ENCODE data around the gene IKZF3.
"Not testable (repeated sequence)": the region's sequence is repeated elsewhere in the genome, so short reads cannot be mapped to it uniquely, and the experiment has no call there.

IKZF3 gene

GRCh38 chr17:39855911-39856649 lies 8.0 kb downstream of the IKZF3 start:
- not testable (repeated sequence) for DNase-seq (ENCODE audit: low read depth in 2 of 2)

GRCh38 chr17:39854909-39855308 lies 9.2 kb downstream of the IKZF3 start:
- DNase-seq (ENCODE audit: low read depth in 2 of 2), result no peak

DNA sequence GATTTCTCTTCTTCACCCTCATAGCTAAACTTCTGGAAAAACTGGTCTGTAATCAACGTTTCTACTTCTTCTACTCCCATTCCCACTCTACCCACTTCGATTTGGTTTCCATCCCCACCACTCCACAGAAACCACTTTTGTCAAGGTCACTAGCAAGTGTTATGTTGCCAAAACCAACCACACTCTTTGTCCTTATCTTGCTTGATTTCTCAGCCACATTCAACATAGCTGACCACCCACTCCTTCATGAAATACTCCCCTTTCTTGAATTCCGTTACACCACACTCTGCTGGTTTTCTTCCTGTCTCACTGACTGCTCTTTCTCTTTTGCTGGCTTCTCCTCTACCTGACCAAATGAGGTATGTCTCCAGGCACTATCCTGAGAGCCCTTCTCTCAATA lies 11.9 kb downstream of the IKZF3 start:
- no peak for DNase-seq (ENCODE audit: low read depth in 2 of 2)

DNA sequence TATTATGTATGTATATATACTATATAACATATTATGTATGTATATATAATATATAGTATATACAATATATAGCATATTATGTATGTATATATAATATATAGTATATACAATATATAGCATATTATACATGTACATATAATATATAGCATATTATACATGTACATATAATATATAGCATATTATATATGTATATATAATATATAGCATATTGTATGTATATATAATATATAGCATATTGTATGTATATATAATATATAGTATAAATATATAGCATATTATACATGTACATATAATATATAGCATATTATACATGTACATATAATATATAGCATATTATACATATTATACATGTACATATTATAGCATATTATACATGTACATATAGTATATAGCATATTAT lies 13.9 kb downstream of the IKZF3 start:
- not testable (repeated sequence) for DNase-seq (ENCODE audit: low read depth in 2 of 2)

GRCh38 chr17:39848600-39848999 lies 15.5 kb downstream of the IKZF3 start:
- no peak for DNase-seq (ENCODE audit: low read depth in 2 of 2)

GRCh38 chr17:39846205-39846604 lies 17.9 kb downstream of the IKZF3 start:
- DNase-seq (ENCODE audit: low read depth in 2 of 2), result no peak

DNA sequence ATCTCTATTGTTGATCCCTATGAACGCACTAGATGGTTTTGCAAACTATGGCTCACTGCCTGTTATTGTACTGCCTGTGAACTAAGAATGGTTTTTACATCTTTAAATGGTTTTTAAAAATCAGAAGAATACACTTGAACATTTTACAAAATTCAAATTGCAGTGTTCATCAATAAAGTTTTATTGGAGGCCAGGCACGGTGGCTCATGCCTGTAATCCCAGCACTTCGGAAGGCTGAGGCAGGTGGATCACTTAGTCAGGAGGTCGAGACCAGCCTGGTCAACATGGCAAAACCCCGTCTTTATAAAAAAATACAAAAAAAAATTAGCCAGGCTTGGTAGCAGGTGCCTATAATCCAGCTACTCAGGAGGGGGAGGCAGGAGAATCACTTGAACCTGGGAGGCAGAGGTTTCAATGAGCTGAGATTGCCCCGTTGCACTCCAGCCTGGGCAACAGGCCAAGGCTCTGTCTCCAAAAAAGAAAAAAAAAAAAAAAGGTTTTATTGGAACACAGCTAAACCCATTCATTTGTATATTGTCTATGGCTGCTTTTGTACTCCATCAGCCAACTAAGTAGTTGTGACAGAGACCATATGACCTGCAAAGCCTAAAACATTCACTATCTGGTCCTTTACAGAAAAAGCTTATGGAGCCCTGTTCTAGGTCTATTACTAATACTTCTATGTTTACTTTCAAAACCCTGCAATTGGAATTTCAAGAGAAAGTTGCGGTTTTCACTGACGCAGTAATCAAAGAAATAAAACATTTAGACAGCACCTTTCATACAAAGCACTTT lies 18.9 kb downstream of the IKZF3 start:
- no peak for DNase-seq (ENCODE audit: low read depth in 2 of 2)

DNA sequence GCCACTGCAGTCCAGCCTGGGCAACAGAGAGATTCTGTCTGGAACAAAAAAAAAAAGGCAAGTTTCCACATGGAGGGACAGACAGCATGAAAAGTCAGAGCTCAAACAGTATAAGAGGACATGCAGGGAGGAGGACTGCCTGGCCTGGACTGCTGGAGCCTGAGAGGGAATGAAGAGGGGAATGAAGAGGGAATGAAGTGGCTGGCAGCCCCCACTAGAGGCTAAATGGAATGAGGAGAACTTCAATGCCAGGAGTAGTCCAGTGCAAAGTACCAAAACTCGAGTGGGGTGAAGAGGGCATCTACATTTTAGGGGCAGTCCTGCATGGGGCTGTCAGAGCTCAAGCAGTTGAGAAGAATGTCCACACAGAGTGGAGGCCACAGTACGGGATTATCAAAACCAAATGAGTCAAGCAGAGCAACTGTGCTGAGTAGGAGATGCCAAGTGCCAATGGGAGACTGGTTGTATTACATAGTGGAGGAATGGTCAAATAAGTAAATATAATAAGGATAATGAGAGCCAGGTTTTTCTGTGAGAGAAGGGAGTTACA lies 22.9 kb downstream of the IKZF3 start:
- DNase-seq (ENCODE audit: low read depth in 2 of 2), result no peak

DNA sequence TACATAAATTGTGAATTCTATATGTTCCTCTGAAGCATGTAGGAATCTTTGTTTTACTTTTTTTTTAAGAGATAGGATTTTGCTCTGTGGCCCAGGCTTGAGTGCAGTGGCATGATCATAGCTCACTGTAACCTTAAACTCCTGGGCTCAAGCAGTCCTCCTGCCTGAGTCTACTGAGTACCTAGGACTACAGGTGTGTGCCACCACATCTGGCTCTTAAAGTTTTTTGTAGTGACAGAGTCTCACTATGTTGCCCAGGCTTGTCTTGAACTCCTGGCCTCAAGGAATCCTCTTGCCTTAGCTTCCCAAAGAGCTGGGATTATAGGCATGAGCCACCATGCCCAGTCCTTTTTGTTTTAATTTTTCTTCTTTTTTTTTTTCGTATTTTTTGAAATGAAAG lies 25.3 kb downstream of the IKZF3 start:
- DNase-seq (ENCODE audit: low read depth in 2 of 2), result no peak

DNA sequence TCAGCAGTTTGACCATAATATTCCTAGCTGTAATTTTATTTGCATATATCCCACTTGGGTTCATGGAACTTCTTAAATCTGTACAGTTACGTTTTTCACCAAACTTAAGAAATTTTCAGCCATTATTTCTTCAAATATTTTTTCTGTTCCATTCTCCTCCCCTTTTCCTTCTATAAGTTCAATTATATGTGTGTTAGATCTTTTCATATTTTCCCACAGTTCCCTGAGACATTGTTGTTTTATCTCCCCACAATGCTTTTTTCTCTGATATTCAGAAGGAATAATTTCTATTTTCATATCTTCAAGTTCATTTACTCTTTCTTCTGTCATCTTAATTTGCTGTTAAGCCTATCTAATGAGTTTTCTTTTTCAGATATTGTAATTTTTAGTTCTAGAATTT lies 26.1 kb downstream of the IKZF3 start:
- no peak for DNase-seq (ENCODE audit: low read depth in 2 of 2)

- no peak for DNase-seq (ENCODE audit: low read depth in 2 of 2)
These were observed 28.0 kb downstream of the IKZF3 start for GRCh38 chr17:39836117-39836516.

DNA sequence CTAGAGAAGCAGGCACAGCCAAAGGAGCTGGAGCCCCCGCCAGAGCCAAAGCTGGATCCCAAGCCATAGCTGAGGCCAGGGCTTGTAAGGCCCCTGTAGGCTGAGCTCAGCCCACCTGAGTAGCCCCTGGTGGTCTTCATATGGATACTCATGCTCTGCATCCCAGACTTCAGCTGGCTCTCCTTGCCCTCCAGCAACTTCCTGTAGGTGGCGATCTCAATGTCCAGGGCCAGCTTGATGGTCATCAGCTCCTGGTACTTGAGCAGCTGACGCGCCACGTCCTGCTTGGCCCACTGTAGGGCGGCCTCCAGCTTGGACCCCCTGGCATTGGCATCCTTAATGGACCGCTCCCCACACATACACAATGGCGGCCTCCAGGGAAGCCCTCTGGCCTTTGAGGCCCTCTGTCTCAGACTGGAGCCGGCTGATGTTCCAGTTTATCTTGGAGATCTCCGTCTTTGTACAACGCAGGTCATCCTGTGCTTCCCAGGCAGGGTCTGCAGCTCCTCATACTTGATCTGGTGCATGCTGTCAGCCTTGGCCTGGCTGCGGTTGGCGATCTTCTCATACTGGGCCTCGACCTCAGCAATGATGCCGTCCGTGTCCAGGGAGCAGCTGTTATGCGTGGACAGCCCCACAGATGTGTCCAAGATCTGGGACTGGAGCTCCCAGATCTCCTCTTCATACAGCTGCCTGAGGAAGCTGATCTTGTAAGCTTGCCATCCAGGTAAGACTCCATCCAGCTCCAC lies 28.9 kb downstream of the IKZF3 start:
- DNase-seq (ENCODE audit: low read depth in 2 of 2), result no peak

DNA sequence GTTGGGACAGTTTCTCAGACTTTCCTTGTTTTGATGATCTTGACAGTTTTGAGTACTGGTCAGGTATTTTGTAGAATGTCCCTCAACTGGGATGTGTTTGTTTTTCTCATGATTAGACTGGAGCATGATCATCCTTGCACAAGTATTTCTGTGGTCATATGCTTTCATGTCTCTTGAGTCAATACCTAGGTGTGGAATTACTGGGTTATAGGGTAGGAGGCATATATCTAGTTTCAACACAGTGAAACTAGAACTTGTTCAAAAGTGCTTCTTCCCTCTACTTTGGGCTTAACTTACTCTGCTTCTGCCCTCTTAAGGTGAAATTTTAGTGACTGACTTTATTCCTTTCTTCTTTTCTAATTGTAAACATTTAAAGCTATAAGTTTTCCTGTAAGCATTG lies 30.1 kb downstream of the IKZF3 start:
- no peak for DNase-seq (ENCODE audit: low read depth in 2 of 2)

- DNase-seq (ENCODE audit: low read depth in 2 of 2), result no peak
These were observed 32.5 kb downstream of the IKZF3 start for GRCh38 chr17:39831588-39831987.

DNA sequence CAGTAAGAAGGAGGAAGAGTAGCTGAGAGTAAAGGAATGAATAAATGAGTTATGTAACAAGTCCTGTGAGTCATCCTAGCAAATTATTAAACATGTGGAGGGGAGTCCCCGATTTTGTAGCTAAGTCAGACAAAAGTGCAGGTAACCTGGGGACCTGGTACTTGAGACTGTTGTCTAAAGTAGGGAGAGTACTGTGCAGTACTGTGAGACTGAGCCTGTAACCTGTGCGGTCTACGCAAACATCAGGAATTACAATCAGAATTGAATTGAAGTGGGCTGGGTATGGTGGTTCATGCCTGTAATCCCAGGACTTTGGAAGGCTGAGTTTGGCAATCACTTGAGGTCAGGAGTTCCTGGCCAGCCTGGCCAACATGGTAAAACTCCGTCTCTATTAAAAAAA lies 35.7 kb downstream of the IKZF3 start:
- DNase-seq (ENCODE audit: low read depth in 2 of 2), result no peak

- DNase-seq (ENCODE audit: low read depth in 2 of 2), result no peak
These were observed 37.8 kb downstream of the IKZF3 start for GRCh38 chr17:39826334-39826733.

- no peak for DNase-seq (ENCODE audit: low read depth in 2 of 2)
These were observed 40.6 kb downstream of the IKZF3 start for GRCh38 chr17:39823407-39824054.

- no peak for DNase-seq (ENCODE audit: low read depth in 2 of 2)
These were observed 42.1 kb downstream of the IKZF3 start for GRCh38 chr17:39822051-39822451.

- DNase-seq (ENCODE audit: low read depth in 2 of 2), result no peak
These were observed 43.1 kb downstream of the IKZF3 start for GRCh38 chr17:39820987-39821386.

GRCh38 chr17:39820541-39820940 lies 43.6 kb downstream of the IKZF3 start:
- no peak for DNase-seq (ENCODE audit: low read depth in 2 of 2)

DNA sequence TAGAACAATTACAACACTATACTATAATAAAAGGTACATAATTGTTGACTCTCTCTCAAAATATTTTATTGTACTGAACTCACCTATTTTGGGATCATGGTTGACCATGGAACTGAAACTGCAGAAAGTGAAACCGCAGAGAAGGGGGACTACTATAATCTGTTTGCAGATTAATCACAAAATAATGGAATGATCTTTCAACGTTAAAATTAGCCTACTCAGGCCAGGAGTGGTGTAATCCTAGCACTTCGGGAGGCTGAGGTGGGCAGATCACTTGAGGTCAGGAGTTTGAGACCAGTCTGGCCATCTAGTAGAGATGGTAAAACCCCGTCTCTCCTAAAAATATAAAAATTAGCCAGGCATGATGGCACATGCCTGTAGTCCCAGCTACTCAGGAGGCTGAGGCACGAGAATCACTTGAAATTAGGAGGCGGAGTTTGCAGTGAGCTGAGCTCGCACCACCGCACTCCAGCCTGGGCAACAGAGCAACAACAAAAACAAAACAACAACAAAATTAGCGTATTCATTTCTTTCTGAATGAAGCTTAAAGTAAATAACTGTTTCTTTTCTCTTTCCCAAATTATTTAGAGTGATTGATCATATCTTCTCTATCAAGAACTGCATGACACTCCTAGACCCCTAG lies 45.6 kb downstream of the IKZF3 start:
- no peak for DNase-seq (ENCODE audit: low read depth in 2 of 2)

Measured in activated CD4-positive, alpha-beta T cell treated with anti-CD3 and anti-CD28 coated beads for 24 hours (primary cell).